Gastrocnemius medialis (tissue), 4 donors: ENCODE data around the gene ELMO2. TPM values are rescaled to one million over a fixed set of nuclear protein-coding genes. Genes with fewer than 3 reads are reported as not detected.

Source experiments
- ATAC-seq, 2 donors: fragments of 150-250 bp; one replicate each; pipeline ENCODE4 v1.9.1; 2016
- DNase-seq, 2 donors: peaks; one replicate each; pipeline ENCODE4 v3.0.0-alpha.2; 2019
- H3K27ac ChIP-seq, 4 donors: fragments of 200-600 bp; sonication (generic); 1 replicate in 1 of 4; 2 replicates in 3 of 4; pipeline ENCODE4 v1.5.1; 2016 to 2018; ENCODE audit warnings: mild to moderate bottlenecking in 2 of 4, moderate library complexity in 1 of 4
- H3K27me3 ChIP-seq, 3 donors: fragments of 200-600 bp; sonication (generic) in 2 of 3; 1 replicate in 1 of 3; 2 replicates in 2 of 3; pipeline versions ENCODE4 v1.5.1 to v1.6.0; 2016 to 2019; ENCODE audit warnings: mild to moderate bottlenecking in 1 of 3, moderate library complexity in 1 of 3
- H3K36me3 ChIP-seq, 2 donors: fragments of 200-600 bp; sonication (generic) in 1 of 2; one replicate each; pipeline ENCODE4 v1.5.1; 2017 to 2018
- H3K4me1 ChIP-seq, 2 donors: fragments of 200-600 bp; sonication (generic) in 1 of 2; one replicate each; pipeline ENCODE4 v1.5.1; 2016 to 2017; ENCODE audit warnings: mild to moderate bottlenecking in 2 of 2
- H3K4me3 ChIP-seq, 4 donors: fragments of 200-600 bp; sonication (generic) in 3 of 4; 1 replicate in 1 of 4; 2 replicates in 3 of 4; pipeline ENCODE4 v1.5.1; 2016 to 2019; ENCODE audit warnings: mild to moderate bottlenecking in 2 of 4
- H3K9me3 ChIP-seq, 3 donors: fragments of 200-600 bp; sonication (generic) in 2 of 3; 1 replicate in 1 of 3; 2 replicates in 2 of 3; pipeline ENCODE4 v1.5.1; 2016 to 2019
- CTCF ChIP-seq, 5 experiments: fragments of 450-650 bp in 3 of 5; fragments of 200-600 bp in 2 of 5; sonication (generic) in 2 of 5; IDR thresholded peaks in 4 of 5; conservative IDR thresholded peaks in 1 of 5; 1 replicate in 4 of 5; 2 replicates in 1 of 5; pipeline ENCODE4 v1.5.1; 2016 to 2019; ENCODE audit warnings: antibody characterized with exemption in 5 of 5, mild to moderate bottlenecking in 3 of 5, moderate library complexity in 3 of 5
- POLR2A ChIP-seq, 2 donors: fragments of 450-650 bp; IDR thresholded peaks; one replicate each; pipeline ENCODE4 v1.6.1; 2017; ENCODE audit warnings: antibody characterized with exemption in 2 of 2, mild to moderate bottlenecking in 2 of 2, moderate library complexity in 2 of 2
- in situ Hi-C, 4 donors: fragments of 200-750 bp; cut with MboI; loops; one replicate each; pipeline versions ENCODE4 v1.15.0 to v1.8.0; 2017; ENCODE audit warnings: low sequenced_read_pairs in 4 of 4
- intact Hi-C: fragments of 100-400 bp; cut with DNase I; formaldehyde crosslinking; loops from one replicate; pipeline ENCODE4 v1.15.1; 2023; ENCODE audit warnings: low total_unique reads
- total RNA-seq, 4 donors: library from RNA; depleted of rRNA; stranded (reverse); fragments of >200 nt; gene quantifications; one replicate each; pipeline versions ENCODE4 v1.1.0 to v1.2.3, GENCODE V29; 2016

The ELMO2 gene
- total RNA-seq, 4 donors from 2014 or later = 47.6 to 67.5 (median 53.6) TPM

DNA sequence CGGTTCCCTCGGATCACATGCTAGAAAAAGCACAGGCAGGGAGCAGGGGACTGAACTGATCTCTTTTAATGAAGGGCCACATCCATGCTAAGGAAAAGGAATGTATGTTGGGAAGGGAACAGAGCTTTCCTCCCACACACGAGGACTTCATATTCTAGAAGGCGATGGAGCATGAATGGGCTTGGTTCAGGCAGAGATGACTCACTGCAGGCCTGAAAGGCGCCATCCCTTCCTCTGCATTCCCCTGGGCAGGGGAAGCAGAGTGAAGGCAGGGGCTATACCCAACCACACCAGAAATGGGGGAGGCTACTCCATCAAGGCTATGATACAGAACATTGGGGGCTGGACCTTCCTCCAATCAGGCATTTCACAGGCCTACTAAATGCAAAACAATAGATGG lies 30.6 kb downstream of the ELMO2 start:
- H3K9me3 ChIP-seq = no peaks in the 10 kb centered on the region
- no peaks in the 10 kb centered on the region for H3K4me1 ChIP-seq
- in situ Hi-C loops (no loop called here), intact Hi-C loops (no loop called here)
- no peak for ATAC-seq
- H3K27me3 ChIP-seq = no peaks in the 10 kb centered on the region
- H3K4me3 ChIP-seq = no peak overlapping the region
- H3K27ac ChIP-seq = no peak overlapping the region
- TF ChIP-seq CTCF (IDR thresholded peaks at IDR 0.05 in 4 of 5, conservative IDR thresholded peaks at IDR 0.05 in 1 of 5) (no peak), POLR2A (IDR thresholded peaks at IDR 0.05) (no peak)
- DNase-seq = no peak
- H3K36me3 ChIP-seq = peaks cover 0 to 100% of the 10 kb centered on the region in 2 donors

DNA sequence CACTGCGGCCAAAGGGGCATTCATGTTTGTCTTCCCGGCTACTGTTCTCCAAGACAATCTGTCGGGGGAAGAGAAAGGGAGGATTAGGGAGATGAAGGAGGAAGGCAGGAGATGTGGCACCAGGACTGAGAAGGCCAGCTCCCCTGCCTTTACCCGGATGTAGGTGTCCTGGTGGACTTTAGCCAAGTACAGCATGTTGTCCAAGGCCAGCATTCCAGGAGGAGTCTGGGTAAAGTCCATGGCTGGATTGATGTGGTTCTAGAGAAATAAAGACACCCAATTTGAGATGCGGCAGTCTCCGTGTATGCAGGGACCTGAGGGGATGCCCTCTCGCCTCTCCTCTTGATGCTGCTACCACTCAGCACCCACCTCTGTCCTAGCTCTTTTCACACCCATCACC lies 32.0 kb downstream of the ELMO2 start:
- in situ Hi-C loops (no loop called here), intact Hi-C loops (no loop called here)
- TF ChIP-seq POLR2A (IDR thresholded peaks at IDR 0.05) (no peak), CTCF (IDR thresholded peaks at IDR 0.05 in 4 of 5, conservative IDR thresholded peaks at IDR 0.05 in 1 of 5) (no peak)
- Histone ChIP-seq H3K36me3 (peaks cover 0 to 98% of the 10 kb centered on the region in 2 donors), H3K27me3 (no peaks in the 10 kb centered on the region), H3K9me3 (no peaks in the 10 kb centered on the region), H3K27ac (no peak overlapping the region), H3K4me1 (no peaks in the 10 kb centered on the region), H3K4me3 (no peak overlapping the region)
- ATAC-seq (no peak), DNase-seq (no peak)

- no peaks in the 10 kb centered on the region for H3K27me3 ChIP-seq
- peaks cover 0 to 3% of the 10 kb centered on the region in 2 donors for H3K4me1 ChIP-seq
- H3K27ac ChIP-seq = peak overlapping the region in 1 of 4 donors; percentile 38
- peak in 1 of 2 donors; percentile 57 for DNase-seq
- H3K36me3 ChIP-seq = peaks cover 0 to 96% of the 10 kb centered on the region in 2 donors
- no peak overlapping the region for H3K4me3 ChIP-seq
- intact Hi-C loops = no loop called here
- no peak for TF ChIP-seq CTCF (IDR thresholded peaks at IDR 0.05 in 4 of 5, conservative IDR thresholded peaks at IDR 0.05 in 1 of 5)
- peak in 1 of 2 donors; percentile 64 for ATAC-seq
- in situ Hi-C loops = no loop called here
- no peaks in the 10 kb centered on the region for H3K9me3 ChIP-seq
These were observed 34.8 kb downstream of the ELMO2 start for GRCh38 chr20:46371656-46372055.

GRCh38 chr20:46368902-46369268 lies 37.5 kb downstream of the ELMO2 start:
- Histone ChIP-seq H3K27me3 (no peaks in the 10 kb centered on the region), H3K9me3 (no peaks in the 10 kb centered on the region), H3K27ac (peak overlapping the region in 1 of 4 donors; percentile 7), H3K4me3 (no peak overlapping the region), H3K36me3 (peaks cover 0 to 80% of the 10 kb centered on the region in 2 donors), H3K4me1 (peaks cover 10 to 16% of the 10 kb centered on the region in 2 donors)
- in situ Hi-C loops (no loop called here), intact Hi-C loops (no loop called here)
- DNase-seq = no peak
- TF ChIP-seq CTCF (IDR thresholded peaks at IDR 0.05 in 4 of 5, conservative IDR thresholded peaks at IDR 0.05 in 1 of 5) (no peak), POLR2A (IDR thresholded peaks at IDR 0.05) (no peak)
- ATAC-seq = no peak
